HG03097 (cell line): ENCODE results near the gene LRFN4.

ENCODE experiments used
- ATAC-seq: cut with Tn5 transposase; IDR thresholded peaks from one replicate; pipeline ENCODE4 v1.9.1; 2021; ENCODE audit not compliant: unreplicated experiment, low FRiP score

LRFN4 gene

GRCh38 chr11:66869567-66869870 lies 12.7 kb downstream of the LRFN4 start:
- no peak for ATAC-seq

- ATAC-seq = no peak
Observed at GRCh38 chr11:66870131-66870530, 13.3 kb downstream of the LRFN4 start.

- no peak for ATAC-seq
Observed at GRCh38 chr11:66870616-66871520, 14.0 kb downstream of the LRFN4 start.

- ATAC-seq = no peak
Observed at GRCh38 chr11:66871521-66871901, 14.6 kb downstream of the LRFN4 start.

- no peak for ATAC-seq
Observed at GRCh38 chr11:66874232-66874631, 17.4 kb downstream of the LRFN4 start.

- ATAC-seq = no peak
Observed at GRCh38 chr11:66875378-66875777, 18.5 kb downstream of the LRFN4 start.

GRCh38 chr11:66877588-66878385 lies 20.9 kb downstream of the LRFN4 start:
- no peak for ATAC-seq

- no peak for ATAC-seq
Observed at GRCh38 chr11:66878474-66878873, 21.6 kb downstream of the LRFN4 start.

- ATAC-seq = no peak
Observed at GRCh38 chr11:66879000-66879399, 22.1 kb downstream of the LRFN4 start.

GRCh38 chr11:66879583-66879982 lies 22.7 kb downstream of the LRFN4 start:
- ATAC-seq = no peak

GRCh38 chr11:66879999-66880398 lies 23.1 kb downstream of the LRFN4 start:
- ATAC-seq = no peak

- ATAC-seq = no peak
Observed at GRCh38 chr11:66880496-66881450, 23.9 kb downstream of the LRFN4 start.

GRCh38 chr11:66881451-66881835 lies 24.6 kb downstream of the LRFN4 start:
- ATAC-seq = no peak

GRCh38 chr11:66881927-66882452 lies 25.1 kb downstream of the LRFN4 start:
- ATAC-seq = no peak

GRCh38 chr11:66882561-66883015 lies 25.7 kb downstream of the LRFN4 start:
- ATAC-seq = no peak

GRCh38 chr11:66883016-66883965 lies 26.4 kb downstream of the LRFN4 start:
- no peak for ATAC-seq

- ATAC-seq = no peak
Observed at GRCh38 chr11:66884443-66884842, 27.6 kb downstream of the LRFN4 start.

GRCh38 chr11:66885469-66885868 lies 28.6 kb downstream of the LRFN4 start:
- no peak for ATAC-seq

- no peak for ATAC-seq
Observed at GRCh38 chr11:66885950-66886440, 29.1 kb downstream of the LRFN4 start.
